Transverse colon (tissue), 4 donors: Measurements from ENCODE around the gene MED8. TPM values are rescaled to one million over a fixed set of nuclear protein-coding genes. Genes with fewer than 3 reads are reported as not detected.

Experiments used
- DNase-seq: peaks from one replicate; pipeline ENCODE4 v3.0.0-alpha.2; 2019
- H3K27ac ChIP-seq, 4 donors: fragments of 200-600 bp; sonication (generic); 2 replicates each; pipeline ENCODE4 v1.5.1; 2016 to 2018; ENCODE audit warnings: inconsistent platforms in 4 of 4
- H3K27me3 ChIP-seq: fragments of 200-600 bp; sonication (generic); 2 replicates; pipeline ENCODE4 v1.5.1; 2017; ENCODE audit warnings: inconsistent platforms
- H3K36me3 ChIP-seq, 4 donors: fragments of 200-600 bp; sonication (generic); 2 replicates each; pipeline ENCODE4 v1.5.1; 2017 to 2019; ENCODE audit warnings: inconsistent platforms in 4 of 4
- H3K4me1 ChIP-seq, 4 donors: fragments of 200-600 bp; sonication (generic); 2 replicates each; pipeline ENCODE4 v1.5.1; 2017 to 2020; ENCODE audit warnings: inconsistent platforms in 4 of 4
- H3K4me3 ChIP-seq, 4 donors: fragments of 200-600 bp; sonication (generic); 1 replicate in 1 of 4; 2 replicates in 3 of 4; pipeline versions ENCODE4 v1.5.1 to v1.6.1; 2017 to 2019; ENCODE audit warnings: inconsistent platforms in 4 of 4
- H3K9me3 ChIP-seq, 2 donors: fragments of 200-600 bp; sonication (generic); 2 replicates each; pipeline ENCODE4 v1.5.1; 2017 to 2019; ENCODE audit warnings: inconsistent platforms in 2 of 2
- CTCF ChIP-seq, 5 experiments: fragments of 200-600 bp in 3 of 5; fragments of 450-650 bp in 2 of 5; sonication (generic) in 3 of 5; IDR thresholded peaks; 1 replicate in 2 of 5; 2 replicates in 3 of 5; pipeline ENCODE4 v1.5.1; 2016 to 2017; ENCODE audit warnings: antibody characterized with exemption in 5 of 5, inconsistent platforms in 3 of 5, mild to moderate bottlenecking in 2 of 5, moderate library complexity in 1 of 5
- EP300 ChIP-seq: sonication (generic); formaldehyde crosslinking; IDR thresholded peaks from one replicate; pipeline ENCODE4 v1.6.1; 2017; ENCODE audit warnings: antibody characterized with exemption, low read depth
- POLR2A ChIP-seq: fragments of 450-650 bp; IDR thresholded peaks from one replicate; pipeline ENCODE4 v1.6.1; 2016; ENCODE audit warnings: antibody characterized with exemption, mild to moderate bottlenecking, moderate library complexity
- POLR2AphosphoS5 ChIP-seq, 3 donors: sonication (generic); formaldehyde crosslinking; IDR thresholded peaks; one replicate each; pipeline ENCODE4 v1.6.1; 2016; ENCODE audit warnings: antibody characterized with exemption in 3 of 3
- WGBS, 2 donors: methylation state at CpG; one replicate each; pipeline ENCODE4 v1.1.5; 2018; ENCODE audit warnings: low coverage in 1 of 2; 5-methylcytosine and 5-hydroxymethylcytosine counted together
- in situ Hi-C, 4 donors: fragments of 200-750 bp; cut with MboI; loops; one replicate each; pipeline versions ENCODE4 v1.15.0 to v1.15.1; 2017; ENCODE audit warnings: low sequenced_read_pairs in 3 of 4, low pct_ligation_motif_present in 1 of 4, low pct_unique_long_range_greater_than_20kb in 1 of 4
- intact Hi-C: fragments of 100-400 bp; cut with DNase I; formaldehyde crosslinking; loops from one replicate; pipeline ENCODE4 v1.15.1; 2023; ENCODE audit warnings: low total_unique reads
- total RNA-seq, 4 donors: library from RNA; depleted of rRNA; stranded (reverse); fragments of >200 nt; gene quantifications; one replicate each; pipeline ENCODE4 v1.1.0, GENCODE V29; 2016

The MED8 gene
- total RNA-seq, 4 donors from 2014 or later: 12.7 to 41.9 (median 25.0) TPM

GRCh38 chr1:43367904-43368645 is 21.5 kb downstream of the MED8 start, which contains the start of gene ELOVL1:
Gene ELOVL1 (minus strand): TSS chr1:43368011. CDS start chr1:43365609, 2,402 bp downstream.
- intact Hi-C loops: no loop called here
- WGBS, 2 donors: 0% methylated on average over 22 of the region's 58 CpGs; no CpG with 5 or more reads in 1 of the 2 donors

GRCh38 chr1:43367026-43367903 is 22.3 kb downstream of the MED8 start:
- peak overlapping the region; percentile 93 to 96 (median 94) for H3K27ac ChIP-seq
- intact Hi-C loops: no loop called here
- in situ Hi-C loops: no loop called here
- peaks cover 0 to 14% (median 6%) of the 10 kb centered on the region in 4 donors for H3K36me3 ChIP-seq
- H3K27me3 ChIP-seq: no peaks in the 10 kb centered on the region
- H3K4me1 ChIP-seq: peaks cover 12 to 44% (median 26%) of the 10 kb centered on the region in 4 donors
- TF ChIP-seq EP300 (no peak), POLR2AphosphoS5 (IDR thresholded peaks at IDR 0.05) (peak in 2 of 3 donors; percentile 10)
- 0 to 1% methylated on average over 3 to 45 of the region's 48 CpGs for WGBS, 2 donors
- DNase-seq: peak; percentile 35
- peak overlapping the region; percentile 55 to 75 (median 70) for H3K4me3 ChIP-seq
- no peaks in the 10 kb centered on the region for H3K9me3 ChIP-seq

More at GRCh38 chr1:43367904-43368645, 21.5 kb downstream of the MED8 start, which contains the start of gene ELOVL1:
- Histone ChIP-seq H3K27ac (peak within 1 kb of the TSS; percentile 93 to 96 (median 94)), H3K27me3 (no peaks in the 10 kb centered on the region), H3K4me3 (peak within 1 kb of the TSS; percentile 56 to 75 (median 70)), H3K4me1 (peaks cover 12 to 43% (median 26%) of the 10 kb centered on the region in 4 donors), H3K36me3 (peaks cover 0 to 14% (median 6%) of the 10 kb centered on the region in 4 donors), H3K9me3 (no peaks in the 10 kb centered on the region)
- TF ChIP-seq POLR2A: peak; percentile 90
- TF ChIP-seq POLR2AphosphoS5 (IDR thresholded peaks at IDR 0.05): peak; percentile 78 to 86 (median 84)
- no peak for TF ChIP-seq EP300
- no peak for TF ChIP-seq CTCF (IDR thresholded peaks at IDR 0.05)
- in situ Hi-C loops: no loop called here
- peak; percentile 94 for DNase-seq

GRCh38 chr1:43366601-43367025 is 23.0 kb downstream of the MED8 start:
- in situ Hi-C loops (no loop called here), intact Hi-C loops (no loop called here)
- no peaks in the 10 kb centered on the region for H3K9me3 ChIP-seq
- no peaks in the 10 kb centered on the region for H3K27me3 ChIP-seq
- TF ChIP-seq EP300 (no peak), POLR2AphosphoS5 (IDR thresholded peaks at IDR 0.05) (no peak), CTCF (IDR thresholded peaks at IDR 0.05) (no peak), POLR2A (no peak)
- H3K27ac ChIP-seq: peak overlapping the region; percentile 93 to 96 (median 94)
- peaks cover 0 to 14% (median 6%) of the 10 kb centered on the region in 4 donors for H3K36me3 ChIP-seq
- peaks cover 12 to 44% (median 26%) of the 10 kb centered on the region in 4 donors for H3K4me1 ChIP-seq
- H3K4me3 ChIP-seq: peak overlapping the region; percentile 55 to 75 (median 70)
- DNase-seq: no peak
- 4 to 20% methylated on average over 1 to 5 of the region's 5 CpGs for WGBS, 2 donors

GRCh38 chr1:43366179-43366578 is 23.4 kb downstream of the MED8 start:
- DNase-seq: peak; percentile 91
- TF ChIP-seq CTCF (IDR thresholded peaks at IDR 0.05) (no peak), POLR2AphosphoS5 (IDR thresholded peaks at IDR 0.05) (peak; percentile 68 to 90 (median 82)), POLR2A (peak; percentile 92)
- intact Hi-C loops: no loop called here
- Histone ChIP-seq H3K27me3 (no peaks in the 10 kb centered on the region), H3K9me3 (no peaks in the 10 kb centered on the region), H3K4me3 (peak overlapping the region in 2 of 4 donors; percentile 70 to 75), H3K27ac (peak overlapping the region; percentile 93 to 96 (median 94)), H3K4me1 (peaks cover 12 to 44% (median 27%) of the 10 kb centered on the region in 4 donors), H3K36me3 (peaks cover 0 to 14% (median 6%) of the 10 kb centered on the region in 4 donors)
- 33 to 60% methylated on average over 1 to 10 of the region's 11 CpGs for WGBS, 2 donors
- in situ Hi-C loops: no loop called here
